Esophagus squamous epithelium (tissue), 4 donors: ENCODE measurements around the gene PGP.
"Not testable (repeated sequence)": the region's sequence is repeated elsewhere in the genome, so short reads cannot be mapped to it uniquely, and the experiment has no call there.

Experiments used
- POLR2A ChIP-seq, 4 donors: fragments of 450-650 bp; IDR thresholded peaks; one replicate each; pipeline ENCODE4 v1.6.1; 2017; ENCODE audit warnings: antibody characterized with exemption in 4 of 4, mild to moderate bottlenecking in 4 of 4, moderate library complexity in 3 of 4
- TF ChIP-seq, protein P1 (sequence below), 6 experiments: fragments of 450-650 bp in 4 of 6; fragments of 200-600 bp in 2 of 6; sonication (generic) in 2 of 6; IDR thresholded peaks; one replicate each; pipeline ENCODE4 v1.5.1; 2016 to 2019; ENCODE audit warnings: antibody characterized with exemption in 6 of 6, mild to moderate bottlenecking in 4 of 6, moderate library complexity in 4 of 6

DNA sequence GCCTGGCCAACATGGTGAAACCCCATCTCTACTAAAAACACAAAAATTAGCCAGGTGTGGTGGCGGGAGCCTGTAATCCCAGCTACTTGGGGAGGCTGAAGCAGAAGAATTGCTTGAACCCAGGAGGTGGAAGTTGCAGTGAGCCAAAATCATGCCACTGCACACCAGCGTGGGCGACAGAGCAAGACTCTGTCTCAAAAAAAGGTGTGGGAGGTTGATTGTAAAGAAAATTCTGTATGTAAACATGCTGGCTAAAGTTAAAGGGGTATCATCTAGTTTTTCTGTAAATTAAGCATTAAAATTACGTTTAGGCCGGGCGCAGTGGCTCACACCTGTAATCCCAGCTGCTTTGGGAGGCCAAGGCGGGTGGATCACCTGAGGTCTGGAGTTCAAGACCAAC lies 43.9 kb upstream of the PGP start:
- TF ChIP-seq POLR2A (IDR thresholded peaks at IDR 0.05): not testable (repeated sequence)
- TF ChIP-seq, protein P1, sequence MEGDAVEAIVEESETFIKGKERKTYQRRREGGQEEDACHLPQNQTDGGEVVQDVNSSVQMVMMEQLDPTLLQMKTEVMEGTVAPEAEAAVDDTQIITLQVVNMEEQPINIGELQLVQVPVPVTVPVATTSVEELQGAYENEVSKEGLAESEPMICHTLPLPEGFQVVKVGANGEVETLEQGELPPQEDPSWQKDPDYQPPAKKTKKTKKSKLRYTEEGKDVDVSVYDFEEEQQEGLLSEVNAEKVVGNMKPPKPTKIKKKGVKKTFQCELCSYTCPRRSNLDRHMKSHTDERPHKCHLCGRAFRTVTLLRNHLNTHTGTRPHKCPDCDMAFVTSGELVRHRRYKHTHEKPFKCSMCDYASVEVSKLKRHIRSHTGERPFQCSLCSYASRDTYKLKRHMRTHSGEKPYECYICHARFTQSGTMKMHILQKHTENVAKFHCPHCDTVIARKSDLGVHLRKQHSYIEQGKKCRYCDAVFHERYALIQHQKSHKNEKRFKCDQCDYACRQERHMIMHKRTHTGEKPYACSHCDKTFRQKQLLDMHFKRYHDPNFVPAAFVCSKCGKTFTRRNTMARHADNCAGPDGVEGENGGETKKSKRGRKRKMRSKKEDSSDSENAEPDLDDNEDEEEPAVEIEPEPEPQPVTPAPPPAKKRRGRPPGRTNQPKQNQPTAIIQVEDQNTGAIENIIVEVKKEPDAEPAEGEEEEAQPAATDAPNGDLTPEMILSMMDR (IDR thresholded peaks at IDR 0.05): not testable (repeated sequence)
